ENCODE results near the gene TGFBR1.

GRCh38 chr9:99135456-99135855 is 30.5 kb downstream of the TGFBR1 start:
- no peak for TF ChIP-seq CTCF (IDR thresholded peaks at IDR 0.05)
- no peak for TF ChIP-seq POLR2A (IDR thresholded peaks at IDR 0.05)
